Upper lobe of left lung (tissue), 4 donors: ENCODE data around the gene MX2.

Experiments used
- CTCF ChIP-seq, 6 experiments: fragments of 450-650 bp in 4 of 6; fragments of 200-600 bp in 2 of 6; sonication (generic) in 2 of 6; IDR thresholded peaks; one replicate each; pipeline ENCODE4 v1.5.1; 2016 to 2019; ENCODE audit warnings: antibody characterized with exemption in 6 of 6
- EP300 ChIP-seq, 4 donors: sonication (generic); formaldehyde crosslinking; IDR thresholded peaks; one replicate each; pipeline ENCODE4 v1.5.1; 2017; ENCODE audit warnings: antibody characterized with exemption in 4 of 4, control low read depth in 2 of 4
- POLR2A ChIP-seq, 4 donors: fragments of 450-650 bp; IDR thresholded peaks; one replicate each; pipeline ENCODE4 v1.5.1; 2016 to 2017; ENCODE audit warnings: antibody characterized with exemption in 4 of 4, mild to moderate bottlenecking in 2 of 4
- POLR2AphosphoS5 ChIP-seq, 2 donors: sonication (generic); formaldehyde crosslinking; IDR thresholded peaks; one replicate each; pipeline ENCODE4 v1.5.1; 2017; ENCODE audit warnings: antibody characterized with exemption in 2 of 2

GRCh38 chr21:41357546-41357945 lies 4.3 kb upstream of the MX2 start:
- TF ChIP-seq CTCF (IDR thresholded peaks at IDR 0.05): no peak
- no peak for TF ChIP-seq POLR2AphosphoS5 (IDR thresholded peaks at IDR 0.05)
- no peak for TF ChIP-seq POLR2A (IDR thresholded peaks at IDR 0.05)
- no peak for TF ChIP-seq EP300 (IDR thresholded peaks at IDR 0.05)
